Measurements from ENCODE around the gene RPL19. TPM values are rescaled to one million over a fixed set of nuclear protein-coding genes. Genes with fewer than 3 reads are reported as not detected.
A peak's percentile ranks its signal among the peaks of the same experiment; 100 is the strongest.

The RPL19 gene
- total RNA-seq, 1 donor from 2014 or later: 2,751 TPM

GRCh38 chr17:39227364-39227919 lies 27.4 kb downstream of the RPL19 start:
- H3K27me3 ChIP-seq: peaks cover 45% of the 10 kb centered on the region
- TF ChIP-seq EZH2 (IDR thresholded peaks at IDR 0.05) (no peak), CTCF (IDR thresholded peaks at IDR 0.05) (no peak), EZH2phosphoT487 (IDR thresholded peaks at IDR 0.05) (no peak)
- H3K27ac ChIP-seq: no peak overlapping the region
- no peaks in the 10 kb centered on the region for H3K79me2 ChIP-seq (ENCODE audit: low read depth)
- H3K36me3 ChIP-seq: no peaks in the 10 kb centered on the region
- H3K4me2 ChIP-seq: no peak overlapping the region
- H3K9ac ChIP-seq: no peak overlapping the region
- H3K4me3 Mint-ChIP-seq: no peak overlapping the region
- H2AFZ ChIP-seq (replicated peaks): no peak overlapping the region
- no peaks in the 10 kb centered on the region for H3K9me3 Mint-ChIP-seq
- H3K27me3 Mint-ChIP-seq (ENCODE audit: insufficient read depth, low read depth): peaks cover 24% of the 10 kb centered on the region
- H3K27ac Mint-ChIP-seq: no peak overlapping the region
- peaks cover 10% of the 10 kb centered on the region for H4K20me1 ChIP-seq (ENCODE audit: low read depth)
- peaks cover 35% of the 10 kb centered on the region for H3K4me1 Mint-ChIP-seq
- no peaks in the 10 kb centered on the region for H3K9me3 ChIP-seq (ENCODE audit: low read depth)
- peaks cover 25% of the 10 kb centered on the region for H3K4me1 ChIP-seq
- H3K36me3 Mint-ChIP-seq: no peaks in the 10 kb centered on the region
- H3F3A ChIP-seq (ENCODE audit: low read depth): peaks cover 12% of the 10 kb centered on the region
- no peak for DNase-seq (ENCODE audit: low spot score)
- no peak overlapping the region for H3K4me3 ChIP-seq

DNA sequence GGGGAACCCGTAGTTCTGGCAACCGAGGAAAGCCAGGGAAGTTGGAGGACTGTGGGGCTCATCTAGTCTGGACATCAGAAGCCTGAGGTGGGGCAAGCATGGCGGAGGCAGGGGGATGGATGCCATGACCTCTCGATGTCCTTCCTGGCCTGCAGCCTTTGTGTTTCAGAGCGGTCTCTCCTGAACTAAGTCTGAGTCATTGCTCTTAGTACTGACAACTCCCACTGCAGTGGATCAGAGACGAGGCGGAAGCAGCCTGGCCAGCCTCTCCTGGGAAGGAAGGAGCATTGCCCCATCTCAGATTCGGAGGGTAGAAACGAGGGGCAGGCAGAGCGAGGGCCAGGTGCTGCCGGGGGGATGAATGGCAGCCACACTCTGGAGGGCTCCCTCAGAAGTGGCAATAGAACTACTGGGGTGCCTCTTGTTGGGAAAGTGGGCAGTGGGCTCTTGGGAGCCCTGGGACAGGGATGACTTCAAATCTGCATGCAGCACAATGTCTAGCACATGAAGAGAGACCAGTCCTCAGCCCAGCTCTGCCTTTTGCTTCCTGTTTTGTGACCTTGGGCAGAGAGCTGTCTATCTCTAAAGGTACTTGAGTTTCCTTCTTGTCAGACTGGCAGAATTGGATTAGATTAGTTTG lies 29.3 kb downstream of the RPL19 start:
- Mint-ChIP-seq H3K9me3 (no peaks in the 10 kb centered on the region), H3K27me3 (ENCODE audit: insufficient read depth, low read depth) (peaks cover 11% of the 10 kb centered on the region)
- no peak overlapping the region for H3K4me2 ChIP-seq

GRCh38 chr17:39230361-39230760 lies 30.3 kb downstream of the RPL19 start:
- no peaks in the 10 kb centered on the region for H3K9me3 Mint-ChIP-seq
- Histone ChIP-seq H3K79me2 (ENCODE audit: low read depth) (no peaks in the 10 kb centered on the region), H3K27ac (no peak overlapping the region), H3K27me3 (peaks cover 16% of the 10 kb centered on the region), H3K36me3 (no peaks in the 10 kb centered on the region), H3K9ac (no peak overlapping the region), H3K9me3 (ENCODE audit: low read depth) (no peaks in the 10 kb centered on the region), H3K4me3 (no peak overlapping the region), H4K20me1 (ENCODE audit: low read depth) (no peaks in the 10 kb centered on the region), H2AFZ (replicated peaks) (no peak overlapping the region), H3K4me1 (peaks cover 23% of the 10 kb centered on the region), H3F3A (ENCODE audit: low read depth) (no peaks in the 10 kb centered on the region), H3K4me2 (no peak overlapping the region)
- no peaks in the 10 kb centered on the region for H3K36me3 Mint-ChIP-seq
- peaks cover 31% of the 10 kb centered on the region for H3K4me1 Mint-ChIP-seq
- peaks cover 8% of the 10 kb centered on the region for H3K27me3 Mint-ChIP-seq (ENCODE audit: insufficient read depth, low read depth)
- no peak for DNase-seq (ENCODE audit: low spot score)
- H3K4me3 Mint-ChIP-seq: no peak overlapping the region
- H3K27ac Mint-ChIP-seq: no peak overlapping the region
- TF ChIP-seq EZH2phosphoT487 (IDR thresholded peaks at IDR 0.05) (no peak), CTCF (IDR thresholded peaks at IDR 0.05) (no peak), EZH2 (IDR thresholded peaks at IDR 0.05) (no peak)

More for the DNA sequence above, 29.3 kb downstream of the RPL19 start:
- H3K36me3 ChIP-seq: no peaks in the 10 kb centered on the region
- H3K4me3 ChIP-seq: no peak overlapping the region
- no peaks in the 10 kb centered on the region for H3K79me2 ChIP-seq (ENCODE audit: low read depth)
- H3K9me3 ChIP-seq (ENCODE audit: low read depth): no peaks in the 10 kb centered on the region
- peaks cover 3% of the 10 kb centered on the region for H4K20me1 ChIP-seq (ENCODE audit: low read depth)
- H3K4me1 ChIP-seq: peaks cover 28% of the 10 kb centered on the region
- Mint-ChIP-seq H3K4me1 (peaks cover 31% of the 10 kb centered on the region), H3K4me3 (no peak overlapping the region), H3K36me3 (no peaks in the 10 kb centered on the region), H3K27ac (peak overlapping the region; percentile 88)
- no peak overlapping the region for H2AFZ ChIP-seq (replicated peaks)
- H3K9ac ChIP-seq: no peak overlapping the region
- no peak overlapping the region for H3K27ac ChIP-seq
- peaks cover 3% of the 10 kb centered on the region for H3F3A ChIP-seq (ENCODE audit: low read depth)
- DNase-seq (ENCODE audit: low spot score): no peak
- TF ChIP-seq EZH2 (IDR thresholded peaks at IDR 0.05) (no peak), CTCF (IDR thresholded peaks at IDR 0.05) (no peak), EZH2phosphoT487 (IDR thresholded peaks at IDR 0.05) (no peak)
- H3K27me3 ChIP-seq: peaks cover 26% of the 10 kb centered on the region
